HepG2 (cell line): ENCODE measurements around the gene GORASP2. TPM values are rescaled to one million over a fixed set of nuclear protein-coding genes. Genes with fewer than 3 reads are reported as not detected.

ENCODE experiments used
- ATF6 ChIP-seq: sonication (generic); formaldehyde crosslinking; conservative IDR thresholded peaks from 2 replicates; pipeline ENCODE4 v1.4.0; 2020; ENCODE audit warnings: missing genetic modification reagents
- BRD4 ChIP-seq: sonication (generic); formaldehyde crosslinking; IDR thresholded peaks from 2 replicates; pipeline ENCODE4 v1.4.0; 2020; ENCODE audit warnings: missing genetic modification reagents
- E2F5 ChIP-seq: sonication (generic); formaldehyde crosslinking; conservative IDR thresholded peaks from 2 replicates; pipeline ENCODE4 v1.4.0; 2020; ENCODE audit warnings: missing genetic modification reagents
- JUND ChIP-seq: sonication (generic); formaldehyde crosslinking; IDR thresholded peaks from 2 replicates; pipeline ENCODE4 v1.8.0; 2022; ENCODE audit warnings: mild to moderate bottlenecking, missing genetic modification reagents
- KMT2B ChIP-seq: IDR thresholded peaks from 2 replicates; pipeline ENCODE4 v1.6.1; 2016; ENCODE audit warnings: missing genetic modification reagents, missing compliant biosample characterization
- MATR3 ChIP-seq: sonication (generic); formaldehyde crosslinking; IDR thresholded peaks from 2 replicates; pipeline ENCODE4 v1.4.0; 2020; ENCODE audit warnings: missing genetic modification reagents
- MEIS2 ChIP-seq: sonication (generic); formaldehyde crosslinking; IDR thresholded peaks from 2 replicates; pipeline ENCODE4 v1.9.0; 2021; ENCODE audit warnings: mild to moderate bottlenecking, missing genetic modification reagents
- MTF1 ChIP-seq: sonication (generic); formaldehyde crosslinking; IDR thresholded peaks from 2 replicates; pipeline ENCODE4 v1.5.0; 2020; ENCODE audit warnings: missing genetic modification reagents
- MYPOP ChIP-seq: sonication (generic); formaldehyde crosslinking; IDR thresholded peaks from 2 replicates; pipeline ENCODE4 v1.8.1; 2023; ENCODE audit warnings: mild to moderate bottlenecking, moderate library complexity, missing genetic modification reagents
- NPAS2 ChIP-seq: sonication (generic); formaldehyde crosslinking; IDR thresholded peaks from 2 replicates; pipeline ENCODE4 v1.8.0; 2022; ENCODE audit warnings: mild to moderate bottlenecking, missing genetic modification reagents, borderline replicate concordance
- RFXAP ChIP-seq: sonication (generic); formaldehyde crosslinking; IDR thresholded peaks from 2 replicates; pipeline ENCODE4 v1.4.0; 2020; ENCODE audit warnings: missing genetic modification reagents, borderline replicate concordance
- RNF2 ChIP-seq: fragments of 450-650 bp; conservative IDR thresholded peaks from 2 replicates; pipeline ENCODE4 v1.6.1; 2016; ENCODE audit warnings: low read depth
- SIN3B ChIP-seq: fragments of 150-350 bp; IDR thresholded peaks from 2 replicates; pipeline ENCODE4 v1.6.1; 2014; ENCODE audit warnings: low read length
- THRA ChIP-seq: sonication (generic); formaldehyde crosslinking; IDR thresholded peaks from 2 replicates; pipeline ENCODE4 v1.4.0; 2020; ENCODE audit warnings: missing genetic modification reagents, borderline replicate concordance
- ZBTB33 ChIP-seq: sonication (generic); formaldehyde crosslinking; IDR thresholded peaks from 2 replicates; pipeline ENCODE4 v1.4.0; 2020; ENCODE audit warnings: missing genetic modification reagents
- ZNF17 ChIP-seq: sonication (generic); formaldehyde crosslinking; IDR thresholded peaks from 2 replicates; pipeline ENCODE4 v1.5.0; 2020; ENCODE audit warnings: mild to moderate bottlenecking, missing genetic modification reagents
- ZNF292 ChIP-seq: sonication (generic); formaldehyde crosslinking; IDR thresholded peaks from 2 replicates; pipeline ENCODE4 v1.8.1; 2022; ENCODE audit warnings: mild to moderate bottlenecking, low read depth, missing genetic modification reagents, borderline replicate concordance
- ZNF33A ChIP-seq: sonication (generic); formaldehyde crosslinking; IDR thresholded peaks from 2 replicates; pipeline ENCODE4 v1.5.1; 2020; ENCODE audit warnings: missing genetic modification reagents, mild to moderate bottlenecking, moderate library complexity, borderline replicate concordance
- ZNF354B ChIP-seq: sonication (generic); formaldehyde crosslinking; IDR thresholded peaks from 2 replicates; pipeline ENCODE4 v1.8.0; 2022; ENCODE audit warnings: mild to moderate bottlenecking, missing genetic modification reagents
- ZNF569 ChIP-seq: sonication (generic); formaldehyde crosslinking; IDR thresholded peaks from 2 replicates; pipeline ENCODE4 v1.5.0; 2020; ENCODE audit warnings: mild to moderate bottlenecking, missing genetic modification reagents, moderate library complexity, borderline replicate concordance
- ZNF615 ChIP-seq: sonication (generic); formaldehyde crosslinking; IDR thresholded peaks from 2 replicates; pipeline ENCODE4 v1.5.0; 2020; ENCODE audit warnings: mild to moderate bottlenecking, missing genetic modification reagents, borderline replicate concordance
- ZSCAN12 ChIP-seq: sonication (generic); formaldehyde crosslinking; IDR thresholded peaks from 2 replicates; pipeline ENCODE4 v1.9.0; 2021; ENCODE audit warnings: mild to moderate bottlenecking, missing genetic modification reagents
- ZSCAN25 ChIP-seq: sonication (generic); formaldehyde crosslinking; IDR thresholded peaks from 2 replicates; pipeline ENCODE4 v1.8.0; 2022; ENCODE audit warnings: mild to moderate bottlenecking, missing genetic modification reagents
- polyA plus RNA-seq, 8 experiments: library from polyadenylated mRNA; depleted of rRNA in 3 of 8; stranded (reverse) in 7 of 8; unstranded in 1 of 8; fragments of >200 nt; fragmentation: Illumina TruSeq in 4 of 8; extraction: Trizol in 4 of 8; gene quantifications; 2 replicates each; pipeline versions ENCODE4 v1.2.1 to v1.2.3, GENCODE V29; 2011 to 2016; ENCODE audit warnings: low read depth in 4 of 8, missing spikeins in 1 of 8, mixed read lengths in 1 of 8; ENCODE audit not compliant: insufficient read depth in 1 of 8
- total RNA-seq, 5 experiments: library from RNA; depleted of rRNA; stranded (reverse); fragments of >200 nt; fragmentation: Illumina TruSeq; extraction: Trizol; gene quantifications; 2 replicates each; pipeline ENCODE4 v1.2.3, GENCODE V29; 2016; ENCODE audit warnings: low read depth in 1 of 5

Gene GORASP2
- total and polyA plus RNA-seq, 2 of the 13 experiments (the other 11 are each of a cell fraction or from before 2014, with no cell fraction given) = 103 to 239 TPM

GRCh38 chr2:170928036-170928823, 823 bp upstream of the GORASP2 start (continued):
- TF ChIP-seq KMT2B = peak; percentile 45
- TF ChIP-seq ZNF569 = no peak
- TF ChIP-seq ZNF354B (CRISPR knock-in tag) = no peak
- 0 out of 2 replicates have a peak, but pooled peaks have one; percentile 0 for TF ChIP-seq ATF6 (CRISPR knock-in tag)
- peak; percentile 68; the same call in 1 of the 2 replicates for TF ChIP-seq ZNF615
- TF ChIP-seq SIN3B = no peak
- TF ChIP-seq ZNF17 (CRISPR knock-in tag) = no peak
- no peak for TF ChIP-seq RNF2
- TF ChIP-seq E2F5 (CRISPR knock-in tag) = no peak
- TF ChIP-seq JUND (CRISPR knock-in tag) = peak; percentile 40; the same call in 1 of the 2 replicates
- TF ChIP-seq THRA (CRISPR knock-in tag) = 0 out of 2 replicates have a peak, but pooled peaks have one; percentile 12
- TF ChIP-seq RFXAP (CRISPR knock-in tag) = no peak
- TF ChIP-seq NPAS2 (CRISPR knock-in tag) = no peak
- TF ChIP-seq ZBTB33 (CRISPR knock-in tag) = no peak
- no peak for TF ChIP-seq ZNF33A (CRISPR knock-in tag)
- TF ChIP-seq MATR3 (CRISPR knock-in tag) = no peak
- no peak for TF ChIP-seq ZSCAN12
- TF ChIP-seq BRD4 (CRISPR knock-in tag) = peak; percentile 47; the same call in 1 of the 2 replicates
- TF ChIP-seq MTF1 (CRISPR knock-in tag) = no peak
- TF ChIP-seq MYPOP = no peak
- no peak for TF ChIP-seq ZSCAN25
- no peak for TF ChIP-seq MEIS2 (CRISPR knock-in tag)
- no peak for TF ChIP-seq ZNF292 (CRISPR knock-in tag)
